GM12878 (cell line): ENCODE measurements around the gene SLC41A1. TPM values are rescaled to one million over a fixed set of nuclear protein-coding genes. Genes with fewer than 3 reads are reported as not detected.

Experiments
- ATAC-seq: fragments of 200-7000 bp; cut with Tn5 transposase; 3 replicates; pipeline ENCODE4 v1.9.1; 2020; ENCODE audit warnings: mild to moderate bottlenecking, moderate library complexity
- BruUV-seq: library from RNA; stranded (reverse); fragments of 400-500 nt; replicated peaks from 2 replicates; lab custom pipeline; 2021; lab: Mats Ljungman, UMichigan
- CTCF ChIA-PET: fragments of 300-600 bp; sonication (Branson Sonifier 250); formaldehyde crosslinking; extraction: SDS; loops from one replicate; lab custom pipeline; 2021; ENCODE audit warnings: inconsistent platforms; lab: Yijun Ruan, JAX
- POLR2A ChIA-PET: fragments of 350-600 bp; formaldehyde crosslinking; extraction: SDS; loops from one replicate; lab custom pipeline; 2021; ENCODE audit warnings: inconsistent platforms; lab: Charles Lee
- RAD21 ChIA-PET: fragments of 300-600 bp; sonication (Branson Sonifier 250); formaldehyde crosslinking; loops from one replicate; lab custom pipeline; 2023; ENCODE audit warnings: antibody characterized with exemption; ENCODE audit not compliant: unreplicated experiment; lab: Charles Lee
- SMC1A ChIA-PET: fragments of 300-600 bp; sonication (Branson Sonifier 250); formaldehyde crosslinking; loops from one replicate; lab custom pipeline; 2023; ENCODE audit not compliant: unreplicated experiment, uncharacterized antibody; lab: Charles Lee
- DNase-seq: peaks from one replicate; pipeline ENCODE4 v3.0.0-alpha.2; 2011; ENCODE audit warnings: low read depth, low spot score
- FAIRE-seq: peaks from 3 replicates; lab custom pipeline; 2011; peaks lifted over from hg19 to GRCh38; lab: Jason Lieb, UNC
- H2AFZ ChIP-seq: 2 replicates; pipeline ENCODE4 v1.6.0; 2011; ENCODE audit warnings: low read depth, low read length, control low read depth; ENCODE audit not compliant: control insufficient read depth
- H3K27ac ChIP-seq: 2 replicates; pipeline ENCODE4 v1.5.1; 2011; ENCODE audit warnings: control low read depth; ENCODE audit not compliant: control insufficient read depth, insufficient read depth
- H3K27me3 ChIP-seq, 2 experiments: replicated peaks in 1 of 2; 2 replicates each; pipeline versions ENCODE4 v1.6.0 to v1.6.1; 2011; ENCODE audit warnings: low read length in 1 of 2; ENCODE audit not compliant: control insufficient read depth in 2 of 2, insufficient read depth in 2 of 2
- H3K36me3 ChIP-seq, 2 experiments: 2 replicates each; pipeline ENCODE4 v1.5.1; 2011; ENCODE audit warnings: low read length in 1 of 2; ENCODE audit not compliant: control insufficient read depth in 2 of 2, insufficient read depth in 2 of 2
- H3K4me1 ChIP-seq: 2 replicates; pipeline ENCODE4 v1.6.1; 2011; ENCODE audit warnings: mild to moderate bottlenecking, low read length, moderate library complexity, mixed read lengths; ENCODE audit not compliant: control insufficient read depth, insufficient read depth
- H3K4me2 ChIP-seq: 2 replicates; pipeline ENCODE4 v1.6.0; 2011; ENCODE audit warnings: control low read depth; ENCODE audit not compliant: control insufficient read depth, insufficient read depth
- H3K4me3 ChIP-seq: fragments of 200-600 bp; sonication (generic); 2 replicates; pipeline ENCODE4 v1.5.1; 2016
- H3K79me2 ChIP-seq: 2 replicates; pipeline ENCODE4 v1.6.0; 2011; ENCODE audit warnings: low read length; ENCODE audit not compliant: control insufficient read depth, insufficient read depth
- H3K9ac ChIP-seq: 2 replicates; pipeline ENCODE4 v1.8.0; 2011; ENCODE audit warnings: low read length, control low read depth, mixed read lengths; ENCODE audit not compliant: control insufficient read depth, insufficient read depth
- H3K9me3 ChIP-seq: replicated peaks from 3 replicates; pipeline ENCODE4 v1.5.1; 2011; ENCODE audit warnings: mild to moderate bottlenecking, low read length; ENCODE audit not compliant: control insufficient read depth, insufficient read depth
- H4K20me1 ChIP-seq: 2 replicates; pipeline ENCODE4 v1.6.0; 2011; ENCODE audit not compliant: control insufficient read depth, insufficient read depth
- CTCF ChIP-seq, 3 experiments: IDR thresholded peaks in 2 of 3; conservative IDR thresholded peaks in 1 of 3; 2 replicates each; pipeline ENCODE4 v1.5.1; 2011; ENCODE audit warnings: low read depth in 3 of 3, low read length in 3 of 3, mild to moderate bottlenecking in 3 of 3, control low read depth in 2 of 3, moderate library complexity in 2 of 3, inconsistent platforms in 1 of 3, mixed read lengths in 1 of 3; ENCODE audit not compliant: control insufficient read depth in 2 of 3, insufficient read depth in 1 of 3; ENCODE audit errors: extremely low read depth in 1 of 3
- POLR2A ChIP-seq: IDR thresholded peaks from 2 replicates; pipeline ENCODE4 v1.6.1; 2011; ENCODE audit warnings: low read depth, mild to moderate bottlenecking, low read length
- WGBS: methylation state at CpG from one replicate; pipeline ENCODE4 v1.1.6; 2016; ENCODE audit warnings: low lambda C conversion rate; ENCODE audit not compliant: insufficient replicate concordance, insufficient coverage; ENCODE audit errors: missing lambda C conversion rate; 5-methylcytosine and 5-hydroxymethylcytosine counted together
- in situ Hi-C: fragments of 300-500 bp; cut with MboI; formaldehyde crosslinking; loops from 9 replicates; pipeline ENCODE4 v1.14.3; 2018; ENCODE audit warnings: mixed read lengths
- intact Hi-C: fragments of 100-400 bp; cut with micrococcal nuclease; formaldehyde crosslinking; loops from one replicate; pipeline ENCODE4 v1.14.2; 2022; ENCODE audit not compliant: unreplicated experiment
- polyA plus RNA-seq, 11 experiments: library from polyadenylated mRNA; depleted of rRNA in 4 of 11; unstranded in 6 of 11; stranded (reverse) in 5 of 11; fragments of >200 nt; fragmentation: Nextera tagmentation in 4 of 11; fragmentation: Illumina TruSeq in 1 of 11; extraction: Ambion mirVana in 4 of 11; extraction: Trizol in 1 of 11; gene quantifications; 1 replicate in 1 of 11; 2 replicates in 10 of 11; pipeline versions ENCODE4 v1.2.1 to v1.2.3, GENCODE V29; 2011 to 2016; ENCODE audit warnings: inconsistent platforms in 2 of 11, missing spikeins in 2 of 11, low read depth in 1 of 11
- total RNA-seq, 4 experiments: library from RNA; depleted of rRNA in 3 of 4; stranded (reverse); fragments of >200 nt in 3 of 4; fragmentation: Illumina TruSeq in 1 of 4; extraction: Trizol in 1 of 4; gene quantifications; 2 replicates each; pipeline versions ENCODE4 v1.2.1 to v1.2.3, GENCODE V29; 2013 to 2021

The SLC41A1 gene
- total and polyA plus RNA-seq, 10 of the 15 experiments (the other 5 are each of a cell fraction or from before 2014, with no cell fraction given): 0.13 to 11.3 (median 0.42) TPM

- CTCF ChIA-PET: interaction anchor here (0.6 to 2.4 kb wide), 6 partner anchors 11 to 219 kb away, joined by 3 to 13 read pairs (median 4); no protein-coding TSS in a partner anchor
- in situ Hi-C loops: no loop called here
- no peak overlapping the region for H2AFZ ChIP-seq
- no peak overlapping the region for H3K9ac ChIP-seq
- 89% methylated on average over 11 of the region's 12 CpGs for WGBS
- no peak for FAIRE-seq
- H3K9me3 ChIP-seq: no peaks in the 10 kb centered on the region
- BruUV-seq: no TSS peak
- no peak overlapping the region for H3K4me3 ChIP-seq
- RAD21 ChIA-PET: interaction anchor here (1.2 to 1.8 kb wide), 4 partner anchors 36 to 152 kb away, joined by 3 to 5 read pairs (median 4); partner anchors contain the start of gene NUCKS1
- H3K36me3 ChIP-seq: no peaks in the 10 kb centered on the region
- SMC1A ChIA-PET: interaction anchor here (1.1 to 2.6 kb wide), 7 partner anchors 17 to 153 kb away, joined by 3 to 12 read pairs (median 4); no protein-coding TSS in a partner anchor
- TF ChIP-seq POLR2A (no peak), CTCF (IDR thresholded peaks at IDR 0.05 in 2 of 3, conservative IDR thresholded peaks at IDR 0.05 in 1 of 3; ENCODE audit: control insufficient read depth in 2 of 3, extremely low read depth in 1 of 3, insufficient read depth in 1 of 3, low read depth in 3 of 3, low read length in 3 of 3) (peak in 2 of 3 experiments; percentile 20 to 24; a peak in 2 of 6 replicates)
- H3K27me3 ChIP-seq: peaks cover 2 to 10% of the 10 kb centered on the region in 2 experiments; a peak in 2 of 4 replicates
- no peak overlapping the region for H3K27ac ChIP-seq
- intact Hi-C loops: loop anchor here (5.0 kb wide), 2 partner anchors 52 to 107 kb away; no protein-coding TSS in a partner anchor
- no peak overlapping the region for H3K4me2 ChIP-seq
- POLR2A ChIA-PET: interaction anchor here (0.5 kb wide), 1 partner anchor 1296 kb away, joined by 4 read pairs; no protein-coding TSS in a partner anchor
- peaks cover 6% of the 10 kb centered on the region for H3K4me1 ChIP-seq
- no peaks in the 10 kb centered on the region for H4K20me1 ChIP-seq
- no peak for ATAC-seq
- DNase-seq: no peak
- no peaks in the 10 kb centered on the region for H3K79me2 ChIP-seq
Measured at GRCh38 chr1:205810448-205811157, 2.4 kb downstream of the SLC41A1 start.
